AG04450 (cell line): Measurements from ENCODE around the gene GDAP1L1. TPM values are rescaled to one million over a fixed set of nuclear protein-coding genes. Genes with fewer than 3 reads are reported as not detected.
A peak's percentile ranks its signal among the peaks of the same experiment; 100 is the strongest.
"Not testable (repeated sequence)": the region's sequence is repeated elsewhere in the genome, so short reads cannot be mapped to it uniquely, and the experiment has no call there.

Experiments
- CTCF ChIA-PET: fragments of 300-600, 350-600 bp; formaldehyde crosslinking; extraction: SDS; loops from one replicate; lab custom pipeline; 2022; ENCODE audit warnings: antibody characterized with exemption, inconsistent platforms; lab: Charles Lee
- POLR2A ChIA-PET: fragments of 350-600 bp; formaldehyde crosslinking; extraction: SDS; loops from one replicate; lab custom pipeline; 2021; ENCODE audit warnings: antibody characterized with exemption, inconsistent platforms; lab: Yijun Ruan, JAX
- DNase-seq: peaks from one replicate; pipeline ENCODE4 v3.0.0-alpha.2; 2011; ENCODE audit warnings: low read depth, low spot score
- H3K27ac ChIP-seq: one replicate; pipeline ENCODE4 v1.5.1; 2012; ENCODE audit warnings: low read depth, low read length, control low read depth
- H3K27me3 ChIP-seq: one replicate; pipeline ENCODE4 v1.6.0; 2012; ENCODE audit warnings: low read length; ENCODE audit not compliant: control insufficient read depth, insufficient read depth
- H3K4me3 ChIP-seq: 2 replicates; pipeline ENCODE4 v1.5.1; 2011; ENCODE audit warnings: mild to moderate bottlenecking, low read depth, low read length, control low read depth
- H3K9me3 ChIP-seq: 2 replicates; pipeline ENCODE4 v1.5.1; 2012; ENCODE audit warnings: low read length; ENCODE audit not compliant: control insufficient read depth, insufficient read depth
- CTCF ChIP-seq: IDR thresholded peaks from 2 replicates; pipeline ENCODE4 v1.5.1; 2011; ENCODE audit warnings: low read depth, low read length, control low read depth, inconsistent platforms
- polyA plus RNA-seq: library from polyadenylated mRNA; depleted of rRNA; stranded (reverse); fragments of >200 nt; gene quantifications from 2 replicates; pipeline ENCODE4 v1.2.3, GENCODE V29; 2011; rRNA removed

Gene GDAP1L1
- polyA plus RNA-seq, 1 experiment: not detected

GRCh38 chr20:44324343-44324742, 77.2 kb downstream of the GDAP1L1 start:
- H3K27ac ChIP-seq: no peak overlapping the region
- peaks cover 5% of the 10 kb centered on the region for H3K27me3 ChIP-seq
- ChIA-PET CTCF (interaction anchor here (7.2 kb wide), 1 partner anchor 13 kb away, joined by 38 read pairs; the partner anchor contains the start of gene FITM2), POLR2A (no interaction called here)
- TF ChIP-seq CTCF: no peak
- no peak for DNase-seq
- H3K4me3 ChIP-seq: no peak overlapping the region
- H3K9me3 ChIP-seq: no peaks in the 10 kb centered on the region

- peaks cover 9% of the 10 kb centered on the region for H3K27me3 ChIP-seq
- no peak for DNase-seq
- CTCF ChIA-PET: interaction anchor here (0.6 to 7.2 kb wide), 3 partner anchors 16 to 332 kb away, joined by 3 to 38 read pairs (median 12); partner anchors contain the start of gene FITM2
- H3K4me3 ChIP-seq: peak overlapping the region; percentile 29; the same call in 1 of the 2 replicates
- H3K27ac ChIP-seq: no peak overlapping the region
- TF ChIP-seq CTCF: no peak
- POLR2A ChIA-PET: no interaction called here
- H3K9me3 ChIP-seq: no peaks in the 10 kb centered on the region
Observed at GRCh38 chr20:44326391-44327159, 79.5 kb downstream of the GDAP1L1 start.

- POLR2A ChIA-PET, DNase-seq, H3K27ac ChIP-seq, H3K27me3 ChIP-seq, H3K9me3 ChIP-seq, H3K4me3 ChIP-seq: not testable (repeated sequence)
- CTCF ChIA-PET: interaction anchor here (7.2 kb wide), 1 partner anchor 17 kb away, joined by 38 read pairs; the partner anchor contains the start of gene FITM2
Observed at GRCh38 chr20:44327748-44328147, 80.6 kb downstream of the GDAP1L1 start.

- POLR2A ChIA-PET: no interaction called here
- no peak overlapping the region for H3K27ac ChIP-seq
- no peak for DNase-seq
- no peak for TF ChIP-seq CTCF
- H3K27me3 ChIP-seq: peaks cover 13% of the 10 kb centered on the region
- H3K4me3 ChIP-seq: no peak overlapping the region
- H3K9me3 ChIP-seq: no peaks in the 10 kb centered on the region
- CTCF ChIA-PET: interaction anchor here (7.2 kb wide), 1 partner anchor 18 kb away, joined by 38 read pairs; the partner anchor contains the start of gene FITM2
Observed at GRCh38 chr20:44328428-44328827, 81.3 kb downstream of the GDAP1L1 start.

Other genes starting within 250 kb of the GDAP1L1 start
- 1.3 and 1.6 TPM in 2 replicates for gene JPH2, start 60.1 kb upstream of the GDAP1L1 start, polyA plus RNA-seq
- gene OSER1, start 36.5 kb upstream of the GDAP1L1 start, polyA plus RNA-seq: 52.2 and 59.3 TPM in 2 replicates
- 4.1 and 4.4 TPM in 2 replicates for gene FITM2, start 63.9 kb downstream of the GDAP1L1 start, polyA plus RNA-seq
- gene R3HDML, start 89.7 kb downstream of the GDAP1L1 start, polyA plus RNA-seq: not detected in 2 replicates
- gene HNF4A, start 108.4 kb downstream of the GDAP1L1 start, polyA plus RNA-seq: 0.04 TPM in 1 of 2 replicates, not detected in the other
- 11.2 and 12.6 TPM in 2 replicates for gene TTPAL, start 228.6 kb downstream of the GDAP1L1 start, polyA plus RNA-seq